Tongue (tissue), 2 donors: Measurements from ENCODE around the gene A4GALT. TPM values are rescaled to one million over a fixed set of nuclear protein-coding genes. Genes with fewer than 3 reads are reported as not detected.

Experiments
- DNase-seq: peaks from one replicate; pipeline ENCODE4 v3.0.0-alpha.2; 2015
- total RNA-seq: library from RNA; depleted of rRNA; stranded (reverse); fragments of >200 nt; gene quantifications from one replicate; pipeline ENCODE4 v1.2.3, GENCODE V29; 2014

A4GALT gene
- total RNA-seq, 1 donor from 2014 or later: 24.1 TPM

- DNase-seq: no peak
Observed at GRCh38 chr22:42701694-42702093, 19.0 kb downstream of the A4GALT start.

- DNase-seq: no peak
Observed at GRCh38 chr22:42700901-42701300, 19.8 kb downstream of the A4GALT start.

DNA sequence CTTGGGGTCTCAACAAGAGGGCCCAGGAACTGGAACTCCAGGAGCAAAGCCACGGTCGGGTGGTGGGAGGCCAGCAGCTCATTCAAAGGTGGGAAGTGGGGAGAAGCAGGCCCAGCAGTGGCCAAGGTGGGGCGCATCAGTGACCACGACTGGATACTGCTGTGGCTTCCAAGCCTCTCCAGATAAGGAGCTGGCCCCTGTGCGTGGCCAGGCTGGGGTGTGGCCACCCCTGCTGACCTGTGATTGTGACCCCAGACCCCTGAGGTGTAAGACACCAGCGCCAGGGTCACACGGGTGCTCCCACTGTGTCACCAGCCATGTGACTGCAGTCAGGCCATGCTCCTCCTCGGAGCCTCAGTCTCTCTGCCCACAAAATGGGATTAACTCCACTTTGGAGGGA is 20.3 kb downstream of the A4GALT start:
- no peak for DNase-seq

DNA sequence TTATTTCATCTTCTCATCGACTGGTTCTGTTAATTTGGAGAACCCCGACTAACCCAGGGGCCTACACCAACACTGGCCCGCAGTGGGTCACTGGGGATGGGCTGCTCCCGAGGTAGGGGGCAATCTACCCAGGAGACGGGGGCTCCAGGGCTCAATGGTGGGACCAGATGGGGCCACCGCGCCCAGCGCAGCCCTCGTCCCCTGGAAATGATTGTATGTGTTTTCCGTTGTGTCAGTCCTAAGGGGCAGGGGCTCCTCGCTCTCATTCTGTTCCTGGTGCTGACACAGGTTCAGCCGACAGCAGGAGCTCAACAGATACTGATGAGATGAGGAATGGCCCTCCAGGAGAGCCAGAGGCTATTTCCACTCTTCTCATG is 20.7 kb downstream of the A4GALT start:
- no peak for DNase-seq

DNA sequence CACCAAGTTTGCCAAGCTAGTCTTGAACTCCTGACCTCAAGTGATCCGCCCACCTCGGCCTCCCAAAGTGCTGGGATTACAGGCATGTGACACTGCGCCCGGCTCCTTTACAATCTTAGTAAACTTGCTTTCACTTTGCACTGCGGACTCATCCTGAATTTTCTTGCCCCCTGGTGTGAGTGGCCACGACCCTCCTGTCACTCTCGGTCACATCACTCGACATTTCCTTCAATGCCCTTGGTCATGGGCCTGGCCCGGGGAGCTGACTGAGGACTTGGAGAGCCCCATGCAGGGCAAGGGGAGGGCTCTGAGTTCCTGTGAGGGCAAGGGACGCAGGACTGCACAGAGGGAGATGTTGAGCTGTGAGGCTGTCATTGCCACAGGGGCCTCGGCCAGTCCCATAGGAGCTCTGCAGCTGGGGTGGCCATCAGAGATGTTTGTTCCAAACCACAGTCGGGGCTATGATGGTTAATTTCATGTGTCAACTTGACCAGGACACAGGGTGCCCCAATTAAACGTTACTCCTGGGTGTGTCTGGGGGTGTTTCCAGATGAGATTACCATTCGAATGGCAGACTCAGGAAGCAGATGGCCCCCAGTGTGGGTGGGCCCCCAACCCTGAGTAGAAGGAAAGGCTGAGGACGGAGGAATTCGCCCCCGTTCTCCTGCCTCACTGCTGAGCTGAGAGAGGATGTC is 21.2 kb downstream of the A4GALT start:
- DNase-seq: no peak

GRCh38 chr22:42697542-42698013 is 23.1 kb downstream of the A4GALT start:
- peak; percentile 90 for DNase-seq

DNA sequence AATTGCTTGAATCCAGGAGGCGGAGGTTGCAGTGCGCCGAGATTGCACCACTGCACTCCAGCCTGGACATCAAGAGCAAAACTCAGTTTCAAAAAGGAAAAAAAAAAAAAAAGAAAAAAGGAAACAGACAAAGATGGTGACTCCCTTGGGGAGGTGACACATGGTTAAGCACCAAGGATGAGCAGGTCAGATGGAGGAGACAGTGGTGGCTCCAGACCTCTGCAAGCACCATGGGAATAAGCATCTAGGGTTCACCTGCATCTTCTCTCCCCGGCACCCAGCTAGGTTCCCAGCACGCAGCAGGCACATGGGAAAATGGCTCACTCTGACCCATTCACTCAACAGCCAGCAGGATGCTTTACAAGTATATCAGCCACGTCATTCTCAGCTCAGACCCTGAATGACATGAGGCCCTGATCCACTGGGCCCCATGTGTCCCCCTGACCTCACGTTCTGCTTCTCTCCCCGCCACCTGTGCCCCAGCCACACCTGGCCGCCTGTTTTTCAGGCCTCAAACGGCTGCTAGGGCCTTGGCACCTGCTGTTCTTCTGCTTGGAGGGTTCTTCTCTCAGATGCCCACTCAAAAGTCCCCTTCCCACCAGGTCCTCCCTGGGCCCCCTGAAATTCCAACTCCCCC is 24.2 kb downstream of the A4GALT start:
- DNase-seq: peak; percentile 32

DNA sequence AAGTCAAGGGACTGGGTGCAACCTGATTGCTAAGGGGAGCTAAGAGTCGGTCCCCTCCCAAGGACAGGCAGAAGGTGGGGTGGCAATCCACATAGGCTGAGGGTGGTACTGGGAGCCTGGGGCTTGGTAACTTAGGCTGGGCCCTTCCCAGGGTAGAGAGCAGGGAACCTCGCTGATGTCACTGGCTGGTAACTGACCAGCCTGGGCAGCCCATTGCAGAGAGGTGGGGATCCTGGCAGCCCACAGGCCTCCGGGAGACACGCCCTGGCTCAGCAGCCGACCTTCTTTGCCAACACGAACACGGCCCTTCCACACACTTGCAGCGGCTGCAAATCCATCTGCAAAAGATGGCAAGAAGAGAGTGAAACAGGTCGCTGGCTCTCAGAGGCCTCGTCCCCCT is 25.4 kb downstream of the A4GALT start:
- DNase-seq: no peak

GRCh38 chr22:42693763-42694683 is 26.6 kb downstream of the A4GALT start:
- DNase-seq: no peak

- DNase-seq: no peak
Observed at GRCh38 chr22:42693055-42693762, 27.5 kb downstream of the A4GALT start.

DNA sequence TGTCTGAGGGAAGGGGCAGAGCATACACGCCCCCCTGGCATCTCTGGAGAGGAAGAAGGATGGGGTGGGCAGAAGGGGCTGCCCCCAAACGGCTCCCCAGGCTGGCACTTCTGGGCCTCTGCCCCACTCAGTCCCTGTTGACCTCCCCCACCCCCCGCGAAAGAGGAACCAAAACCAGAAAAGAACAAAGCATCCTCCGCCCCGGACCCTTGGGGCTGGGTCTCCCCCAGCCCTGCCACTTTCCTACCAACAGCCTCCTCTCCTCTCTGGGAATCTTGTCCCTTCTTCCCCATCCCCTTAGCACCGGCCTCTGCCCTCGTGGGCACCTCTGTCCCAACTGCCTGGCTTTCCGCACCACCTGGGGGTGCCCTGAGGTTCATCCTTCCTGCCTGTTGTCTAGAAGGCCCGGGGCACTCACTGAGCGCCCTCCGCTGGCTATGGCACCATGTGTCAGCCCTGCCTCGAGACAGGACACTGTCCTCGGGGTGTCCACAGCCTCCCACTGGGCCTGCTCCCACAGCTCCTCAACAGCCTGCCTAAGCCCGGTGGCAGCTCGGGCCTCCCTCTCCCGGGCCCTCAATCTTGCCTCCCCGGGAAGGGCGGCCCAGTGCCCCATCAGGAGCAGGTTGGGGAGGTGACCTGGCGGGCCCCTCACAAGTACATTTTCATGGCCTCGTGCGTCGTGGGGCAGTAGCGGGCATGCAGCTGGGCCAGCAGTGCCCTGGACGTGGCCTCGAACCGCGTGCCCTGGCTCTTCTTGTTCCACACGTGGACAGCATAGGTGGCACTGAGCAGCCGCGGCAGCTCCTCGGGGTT is 28.2 kb downstream of the A4GALT start:
- DNase-seq: no peak

- no peak for DNase-seq
Observed at GRCh38 chr22:42691440-42691839, 29.2 kb downstream of the A4GALT start.

DNA sequence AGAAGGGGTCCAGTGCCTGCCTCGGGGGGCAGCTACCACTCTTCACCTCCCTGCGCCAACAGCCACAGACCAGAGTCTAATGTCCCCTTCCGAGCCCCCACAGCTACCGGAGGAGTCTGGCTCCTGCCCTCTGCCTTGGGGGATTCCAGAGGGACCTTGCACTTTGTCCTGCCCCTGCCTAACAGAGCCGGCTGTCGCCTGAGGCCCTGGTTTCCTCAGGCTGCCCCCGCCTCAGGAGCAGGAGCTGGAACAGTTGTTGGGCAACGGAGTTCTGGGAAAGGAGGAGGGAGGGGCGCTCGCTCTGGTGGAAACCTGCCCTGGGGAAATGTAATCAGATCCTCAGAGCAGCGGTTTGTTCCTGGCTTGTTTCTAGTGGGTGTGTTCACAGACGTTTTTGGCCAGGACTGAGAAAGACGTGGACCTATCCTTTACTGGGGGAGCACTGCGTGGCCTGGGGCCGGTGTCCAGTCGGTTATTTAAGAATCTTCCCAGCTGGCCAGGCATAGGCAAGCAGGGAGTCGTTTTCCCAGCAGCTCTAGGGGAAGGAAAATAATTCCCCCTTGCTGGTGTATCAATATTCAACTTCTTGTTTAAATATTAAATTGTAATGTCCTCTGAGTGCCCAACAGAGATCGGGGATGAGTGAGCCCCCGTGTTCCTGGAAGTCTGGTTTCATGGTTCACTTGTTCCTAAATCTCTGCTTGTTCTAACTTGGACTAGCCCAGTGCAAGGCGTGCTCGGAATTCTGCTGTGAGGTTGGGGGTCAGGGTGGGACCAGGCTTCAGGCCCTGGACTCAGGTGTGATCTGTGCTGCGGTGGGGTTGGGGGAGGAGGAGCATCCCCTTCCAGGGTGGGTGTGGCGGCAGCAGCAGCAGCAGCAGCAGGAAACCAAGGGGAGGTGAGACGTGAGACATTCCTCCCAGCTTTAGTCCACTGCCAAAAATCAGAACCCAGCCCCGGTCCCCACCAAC is 32.1 kb downstream of the A4GALT start:
- DNase-seq: peak; percentile 99

GRCh38 chr22:42686756-42687491 is 33.7 kb downstream of the A4GALT start:
- DNase-seq: peak; percentile 34

- peak; percentile 93 for DNase-seq
Observed at GRCh38 chr22:42685941-42686653, 34.6 kb downstream of the A4GALT start.

DNA sequence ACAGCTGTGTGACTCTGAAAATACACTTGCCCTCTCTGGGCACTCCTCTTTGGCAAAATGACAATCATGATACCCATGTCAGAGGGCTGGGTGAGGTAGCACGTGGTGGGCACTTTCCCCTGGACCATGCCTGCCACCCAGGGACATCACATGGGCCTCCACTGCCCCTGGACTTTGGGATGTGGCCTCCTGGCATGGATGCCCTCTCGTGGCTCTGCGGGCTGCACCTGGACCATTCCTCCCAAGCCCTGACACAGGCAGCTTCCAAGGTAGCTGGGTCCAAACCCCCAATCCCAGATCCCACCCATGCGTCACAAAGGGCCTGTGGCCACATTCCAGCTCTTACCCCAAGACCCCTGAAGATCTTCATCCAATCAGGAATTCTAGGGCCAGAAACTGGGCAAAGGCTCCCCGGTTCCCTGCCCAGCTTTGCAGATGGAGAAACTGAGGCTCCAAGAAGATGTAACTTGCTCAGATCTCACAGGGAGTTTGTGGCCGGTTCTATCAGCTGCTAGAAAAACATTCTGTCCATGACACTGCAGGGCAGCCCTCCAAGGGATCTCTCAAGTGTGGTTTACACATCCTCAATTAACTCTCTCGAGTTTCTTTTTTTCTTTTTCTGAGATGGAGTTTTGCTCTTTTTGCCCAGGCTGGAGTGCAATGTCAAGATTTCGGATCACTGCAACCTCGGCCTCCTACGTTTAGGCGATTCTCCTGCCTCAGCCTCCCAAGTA is 36.0 kb downstream of the A4GALT start:
- DNase-seq: no peak

DNA sequence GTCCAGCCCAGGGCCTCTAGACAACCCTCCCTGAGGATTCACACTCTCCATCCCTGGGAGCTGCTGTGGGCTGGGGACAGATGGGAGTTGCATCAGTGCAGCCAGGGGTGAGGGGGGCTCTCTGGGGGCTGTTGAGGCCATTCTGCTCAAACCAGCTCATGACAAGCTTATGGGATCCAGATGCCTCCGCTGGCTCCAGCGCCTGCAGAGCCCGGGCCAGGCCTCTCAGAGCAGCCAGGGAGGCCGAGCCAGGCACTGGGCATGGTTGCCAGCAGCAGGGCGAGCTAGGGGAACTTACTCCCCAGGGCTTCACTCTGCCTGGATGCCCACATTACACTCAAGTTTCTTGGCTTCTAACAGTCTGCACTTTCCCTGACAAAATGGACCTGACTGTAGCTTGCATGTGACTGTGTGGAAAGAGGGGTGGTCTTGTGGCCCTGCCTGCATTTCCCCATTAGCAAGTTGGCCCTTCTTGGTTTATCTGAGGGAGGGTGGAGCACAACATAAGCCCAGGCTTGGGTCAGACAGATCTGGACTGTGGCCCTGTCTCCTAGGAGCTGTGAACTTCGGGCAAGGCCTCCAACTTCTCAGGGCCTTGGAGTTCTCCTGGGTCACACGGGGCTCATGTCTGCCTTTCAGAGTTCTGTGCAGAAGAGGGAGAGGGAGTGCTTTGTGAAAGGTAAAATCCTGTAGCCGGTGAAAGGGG is 36.9 kb downstream of the A4GALT start:
- peak; percentile 62 for DNase-seq
